LNCaP clone FGC (cell line): ENCODE results near the gene TSNAXIP1.

Experiments
- DNase-seq: peaks from one replicate; pipeline ENCODE4 v3.0.0-alpha.2; 2011; ENCODE audit warnings: low read depth
- H3K4me3 ChIP-seq: 2 replicates; pipeline ENCODE4 v1.5.1; 2011; ENCODE audit warnings: mild to moderate bottlenecking, low read depth, low read length, control low read depth
- CTCF ChIP-seq: IDR thresholded peaks from 2 replicates; pipeline ENCODE4 v1.5.1; 2012; ENCODE audit warnings: mild to moderate bottlenecking; ENCODE audit not compliant: control insufficient read depth, insufficient read depth; ENCODE audit errors: extremely low read depth

Gene TSNAXIP1

GRCh38 chr16:67801241-67801640 lies 5.4 kb upstream of the TSNAXIP1 start:
- DNase-seq = no peak
- H3K4me3 ChIP-seq = no peak overlapping the region
- TF ChIP-seq CTCF = no peak

- TF ChIP-seq CTCF = no peak
- DNase-seq = no peak
- H3K4me3 ChIP-seq = no peak overlapping the region
Measured at GRCh38 chr16:67801883-67802282, 4.8 kb upstream of the TSNAXIP1 start.

- H3K4me3 ChIP-seq = no peak overlapping the region
- TF ChIP-seq CTCF = no peak
- no peak for DNase-seq
Measured at GRCh38 chr16:67803894-67804293, 2.8 kb upstream of the TSNAXIP1 start.

- H3K4me3 ChIP-seq = peak overlapping the region; percentile 99
- no peak for TF ChIP-seq CTCF
Measured at GRCh38 chr16:67804853-67805542, 1.7 kb upstream of the TSNAXIP1 start.

GRCh38 chr16:67805718-67806427 lies 816 bp upstream of the TSNAXIP1 start:
- peak overlapping the region; percentile 99 for H3K4me3 ChIP-seq
- no peak for DNase-seq
- TF ChIP-seq CTCF = no peak

More at GRCh38 chr16:67804853-67805542, 1.7 kb upstream of the TSNAXIP1 start:
- no peak for DNase-seq

GRCh38 chr16:67807148-67807682 lies 526 bp downstream of the TSNAXIP1 start:
- H3K4me3 ChIP-seq = peak overlapping the region; percentile 99
- no peak for TF ChIP-seq CTCF
- DNase-seq = peak; percentile 32
